HG03045 (cell line): ENCODE results near the gene NME4.
A peak's percentile ranks its signal among the peaks of the same experiment; 100 is the strongest.
"Not testable (repeated sequence)": the region's sequence is repeated elsewhere in the genome, so short reads cannot be mapped to it uniquely, and the experiment has no call there.

Source experiments
- ATAC-seq: cut with Tn5 transposase; IDR thresholded peaks from one replicate; pipeline ENCODE4 v1.9.1; 2021; ENCODE audit warnings: mild to moderate bottlenecking, moderate library complexity; ENCODE audit not compliant: unreplicated experiment

Gene NME4

DNA sequence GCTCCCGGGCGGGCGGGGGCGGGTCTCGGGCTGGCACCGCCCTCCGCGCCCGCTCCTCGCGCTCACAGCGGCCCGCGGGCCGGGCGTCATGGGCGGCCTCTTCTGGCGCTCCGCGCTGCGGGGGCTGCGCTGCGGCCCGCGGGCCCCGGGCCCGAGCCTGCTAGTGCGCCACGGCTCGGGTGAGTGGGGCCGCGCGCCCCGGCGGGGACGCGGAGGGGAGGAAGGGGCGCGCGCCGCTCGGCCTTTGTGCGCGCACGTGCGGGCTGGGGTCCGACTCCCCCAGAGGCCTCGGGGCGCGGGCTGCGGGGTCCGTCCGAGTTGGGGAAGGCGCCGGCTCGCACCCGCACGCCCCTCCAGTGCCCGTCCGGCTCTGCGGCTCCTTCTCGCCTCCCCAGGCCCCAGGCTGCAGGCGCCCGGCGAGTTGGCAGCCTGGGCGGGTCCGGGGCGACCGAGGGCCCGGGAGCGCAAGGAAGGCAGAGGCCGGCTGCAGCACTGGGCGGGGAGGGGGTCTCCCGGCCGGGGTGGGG is at the start of gene NME4:
NME4 (plus strand) TSS at position 65 of the 527 bp plus-strand sequence; CDS start at position 89, 24 bp downstream.
- ATAC-seq: no peak

DNA sequence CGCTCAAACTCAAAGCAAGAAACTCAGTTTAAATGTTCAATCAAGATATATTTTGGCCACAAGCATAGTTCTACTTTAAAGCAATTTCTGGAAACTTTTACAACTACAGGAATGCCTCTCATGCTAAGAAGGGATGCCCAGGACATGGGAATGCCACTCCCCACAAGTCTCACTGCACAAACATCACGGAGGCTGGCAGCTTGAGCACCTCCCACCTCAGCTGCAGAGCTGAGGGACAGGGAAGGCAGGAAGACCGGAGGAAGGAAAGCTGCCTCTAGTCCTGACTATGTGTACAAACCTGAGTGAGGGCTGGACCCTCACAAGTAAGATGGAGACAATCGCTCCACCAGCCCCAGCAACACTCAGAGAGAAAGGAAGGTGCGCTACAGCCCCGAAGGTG is 49.8 kb upstream of the NME4 start:
- ATAC-seq: no peak

- ATAC-seq: not testable (repeated sequence)
Observed at GRCh38 chr16:348495-348894, 48.5 kb upstream of the NME4 start.

DNA sequence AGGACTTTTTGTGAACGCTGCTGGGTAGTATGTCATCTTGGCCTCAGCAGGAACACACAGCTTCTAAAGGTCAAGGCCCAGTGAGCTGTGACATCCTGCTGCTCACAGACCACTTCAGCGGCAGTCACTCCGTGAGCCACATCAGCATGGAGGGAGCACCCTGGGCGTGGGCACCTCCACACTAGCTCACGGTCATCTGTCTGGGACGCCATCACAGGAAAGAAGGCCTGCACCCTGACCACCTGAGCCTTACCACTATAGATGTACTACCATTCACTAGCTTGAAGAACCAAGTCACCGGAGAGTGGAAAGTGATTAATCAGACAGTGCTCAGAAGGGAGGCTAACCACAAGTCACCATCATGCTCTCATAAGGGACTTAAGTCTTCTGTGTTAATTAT is 47.8 kb upstream of the NME4 start:
- ATAC-seq: no peak

DNA sequence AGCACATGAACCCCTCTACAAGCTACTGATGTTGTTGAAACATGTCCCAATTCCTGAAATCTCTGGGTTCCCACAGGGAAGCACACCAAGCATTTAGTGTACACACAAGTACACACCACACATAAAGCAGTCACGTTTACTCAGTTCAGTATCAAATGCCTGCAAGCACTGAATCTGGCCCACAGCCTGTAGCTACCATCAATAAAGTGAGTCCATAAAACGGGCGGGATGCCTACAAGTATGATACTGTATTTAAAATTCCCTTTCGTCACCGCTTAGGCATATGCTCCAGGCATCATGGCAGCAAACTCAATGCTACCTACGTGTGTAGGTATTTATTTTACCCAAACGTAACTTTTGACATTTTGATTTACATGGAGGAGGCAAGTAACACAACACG is 46.8 kb upstream of the NME4 start:
- ATAC-seq: no peak

GRCh38 chr16:351804-352520 is 45.0 kb upstream of the NME4 start:
- peak; percentile 31 for ATAC-seq

DNA sequence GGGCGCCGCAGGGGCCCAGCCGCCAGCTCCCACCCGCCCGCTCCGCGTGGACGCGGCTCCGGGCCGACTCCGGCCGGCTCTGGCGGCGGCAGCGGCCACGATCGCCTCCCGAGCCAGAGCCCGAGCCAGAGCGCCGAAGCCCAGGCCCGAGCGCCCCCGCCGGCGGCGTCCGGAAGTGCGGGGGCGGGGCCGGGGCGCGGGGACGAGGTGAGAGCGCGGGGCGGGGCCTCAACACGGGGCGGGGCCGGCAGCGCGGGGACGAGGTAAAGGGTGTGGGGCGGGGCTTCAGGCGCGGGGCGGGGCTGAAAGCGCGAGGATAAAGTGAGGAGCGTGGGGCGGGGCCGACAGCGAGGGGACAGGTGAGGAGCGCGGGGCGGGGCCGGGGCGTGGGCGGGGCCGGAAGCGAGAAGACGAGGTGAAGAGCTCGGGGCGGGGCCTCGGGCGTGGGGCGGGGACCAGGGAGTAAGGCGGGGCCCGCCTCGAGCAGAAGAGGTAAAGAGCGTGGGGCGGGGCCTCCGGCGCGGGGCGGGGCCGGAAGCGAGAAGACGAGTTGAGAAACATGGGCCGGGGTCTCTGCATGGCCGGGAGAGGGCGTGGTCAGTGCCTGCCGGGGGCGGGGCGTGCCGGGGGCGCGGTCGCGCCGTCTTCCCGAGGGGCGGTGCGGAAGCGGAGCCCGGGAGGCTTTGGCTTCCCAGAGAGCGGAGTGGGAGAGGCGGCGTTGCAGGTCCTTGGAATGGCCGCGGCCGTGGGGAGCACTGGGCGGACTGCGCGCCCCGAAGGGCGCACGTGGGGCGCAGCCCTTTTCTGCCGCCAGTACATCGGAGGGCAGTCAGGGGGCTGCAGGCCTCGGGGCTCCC is 44.2 kb upstream of the NME4 start, which contains the start of gene AXIN1:
AXIN1 (minus strand) TSS at position 177 of the 857 bp plus-strand sequence. CDS start 5,698 bp downstream, outside the sequence.
- ATAC-seq: peak; percentile 58

DNA sequence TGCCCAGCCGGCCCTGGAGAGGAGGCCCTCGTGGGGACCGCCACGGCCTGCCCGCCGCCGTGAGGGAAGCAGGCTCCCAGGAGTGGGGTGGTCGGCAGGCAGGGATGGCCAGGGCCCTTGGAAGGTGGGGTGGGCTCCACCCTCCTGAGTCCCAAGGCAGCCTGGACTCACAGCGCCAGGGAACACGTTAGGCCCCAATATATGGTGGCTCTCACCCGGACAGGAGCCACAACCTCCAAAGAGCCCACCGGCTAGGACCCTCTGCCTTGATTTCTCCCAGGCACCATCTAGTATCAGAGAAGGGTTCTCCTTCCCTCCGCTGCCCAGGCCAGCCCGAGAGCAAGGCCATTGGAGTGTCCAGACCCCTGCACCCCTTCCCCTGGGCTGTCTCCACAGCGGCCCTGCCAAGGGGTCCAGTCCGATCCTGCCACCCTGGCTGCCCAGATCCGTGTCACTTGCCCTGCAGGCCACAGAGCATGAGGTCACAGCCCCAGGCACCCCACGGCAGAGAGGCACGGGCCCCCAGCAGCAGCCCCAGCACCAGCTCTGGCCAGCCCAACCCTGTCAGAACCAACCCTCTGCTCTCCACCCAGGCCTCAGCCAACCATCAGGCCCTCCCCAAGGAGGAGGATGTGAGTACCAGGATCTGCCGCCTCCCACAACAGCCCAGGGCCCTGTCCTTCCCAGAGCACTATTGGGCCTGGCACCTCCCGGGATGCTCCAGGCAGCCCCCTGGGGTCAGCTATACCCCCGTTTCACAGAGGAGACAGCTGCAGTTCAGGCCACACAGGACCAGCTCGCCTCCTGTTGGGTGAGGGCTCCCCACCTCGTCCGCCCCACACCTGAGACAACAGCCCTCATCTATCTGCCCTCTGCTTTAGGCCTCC is 43.4 kb upstream of the NME4 start:
- peak; percentile 8 for ATAC-seq

- ATAC-seq: no peak
Observed at GRCh38 chr16:354291-354881, 42.6 kb upstream of the NME4 start.

GRCh38 chr16:354971-355461 is 42.0 kb upstream of the NME4 start:
- ATAC-seq: no peak

DNA sequence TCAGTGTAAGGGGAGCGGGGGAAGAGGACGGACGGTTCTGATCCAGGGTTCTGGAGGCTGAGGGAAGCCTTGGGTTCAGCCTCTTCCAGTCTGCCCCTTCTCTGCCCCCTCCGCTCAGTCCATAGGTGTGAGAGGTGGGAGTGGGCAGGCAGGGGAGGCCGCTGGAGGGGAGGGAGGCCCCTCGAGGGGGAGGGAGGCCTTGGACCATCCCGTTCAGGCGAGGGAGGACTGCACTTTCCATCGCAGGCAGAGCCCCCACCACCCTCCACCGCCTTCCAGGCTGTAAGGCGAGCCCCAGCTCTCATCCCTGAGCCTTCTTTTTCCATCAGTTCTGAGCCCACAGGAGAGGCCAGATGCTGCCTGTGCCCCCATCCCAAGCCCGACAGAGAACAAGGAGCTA is 40.3 kb upstream of the NME4 start:
- ATAC-seq: no peak

DNA sequence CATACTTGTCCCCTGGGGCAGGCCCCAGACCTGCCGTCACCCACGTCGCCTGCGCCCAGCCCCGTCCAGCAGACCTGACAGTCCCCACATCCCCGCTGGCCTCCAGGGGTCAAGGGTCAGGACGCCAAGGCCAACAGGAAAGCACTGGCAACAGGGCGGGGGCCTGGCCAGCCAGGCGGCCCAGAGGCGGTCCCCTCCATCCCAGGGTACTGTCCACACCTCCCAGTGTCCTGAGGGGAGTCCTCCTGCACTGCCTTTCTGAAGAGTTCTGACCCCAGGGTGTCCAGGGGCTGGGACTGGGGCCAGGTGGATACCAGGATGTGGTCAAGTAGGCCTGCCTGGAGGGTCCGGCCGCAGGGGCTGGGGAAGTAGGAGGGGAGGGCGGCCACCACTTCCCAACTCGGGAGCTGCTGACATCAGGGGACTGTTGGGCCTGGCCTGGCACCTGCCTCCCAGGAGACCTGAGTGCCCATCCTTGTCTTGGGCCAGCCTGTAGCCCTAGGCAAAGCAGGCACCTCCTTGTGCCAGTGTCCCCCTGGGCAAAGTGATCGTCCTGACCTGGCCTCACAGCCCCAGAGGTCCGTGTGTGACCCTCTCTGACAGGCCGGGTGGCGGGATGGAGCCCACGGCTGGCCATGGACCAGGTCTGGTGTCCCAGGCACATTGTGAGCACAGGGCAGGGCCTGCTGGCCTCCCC is 37.8 kb upstream of the NME4 start:
- no peak for ATAC-seq

GRCh38 chr16:359871-360697 is 36.9 kb upstream of the NME4 start:
- no peak for ATAC-seq

DNA sequence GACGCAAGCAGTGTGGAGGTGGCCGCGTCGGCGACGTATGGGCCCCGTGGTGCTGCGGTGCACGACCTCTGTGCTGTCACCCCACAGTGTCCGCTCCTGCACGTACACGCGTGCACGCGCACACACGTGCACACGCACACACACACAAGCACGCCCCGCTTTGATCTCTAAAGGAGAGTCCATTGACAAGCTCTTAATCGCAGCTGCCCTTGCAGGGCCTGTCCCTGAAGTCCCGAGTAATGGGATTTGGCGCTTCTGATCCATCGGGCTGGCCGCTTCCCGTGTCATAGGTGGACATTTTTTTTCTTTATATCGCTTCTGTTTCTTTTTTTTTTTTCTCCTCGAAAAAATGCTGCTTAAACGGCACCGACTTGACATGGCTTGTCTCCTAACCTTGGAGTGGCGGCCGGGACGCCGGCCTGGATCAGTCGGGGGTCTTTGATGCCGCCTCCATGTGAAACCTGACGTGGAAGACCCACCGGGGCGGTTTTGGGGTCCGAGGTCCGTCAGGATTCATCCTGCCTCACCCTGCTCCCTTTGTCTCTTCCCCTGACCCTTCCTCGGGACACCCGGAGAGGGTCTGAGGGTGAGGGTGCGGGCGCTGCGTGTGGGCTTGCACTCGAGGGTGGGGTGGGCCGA is 36.2 kb upstream of the NME4 start:
- ATAC-seq: no peak

DNA sequence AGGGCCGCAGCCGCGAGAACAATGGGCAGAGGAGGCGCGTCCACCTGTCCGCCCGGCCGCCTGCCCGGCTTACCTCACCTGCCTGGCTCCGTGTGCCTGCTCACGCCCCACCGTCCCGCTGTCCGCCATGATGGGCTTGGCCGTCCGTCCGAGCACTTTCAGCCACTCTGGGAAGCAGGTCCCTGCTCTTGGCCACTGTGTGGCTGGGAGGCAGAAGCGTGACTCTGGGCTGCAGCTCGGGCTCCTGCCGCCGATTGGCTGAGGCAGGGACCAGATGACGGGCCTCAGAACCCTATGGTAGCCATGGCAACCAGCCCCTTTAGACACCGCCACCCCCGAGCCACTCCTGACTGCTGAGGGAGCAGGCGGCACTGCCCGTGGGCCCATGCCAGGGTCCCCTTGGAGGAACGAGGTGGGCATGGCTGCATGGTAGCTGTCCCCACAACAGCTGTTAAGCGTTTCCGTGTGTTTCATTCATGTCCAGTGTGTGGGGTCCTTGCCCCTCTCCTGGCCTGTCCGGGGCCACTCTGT is 35.6 kb upstream of the NME4 start:
- no peak for ATAC-seq

DNA sequence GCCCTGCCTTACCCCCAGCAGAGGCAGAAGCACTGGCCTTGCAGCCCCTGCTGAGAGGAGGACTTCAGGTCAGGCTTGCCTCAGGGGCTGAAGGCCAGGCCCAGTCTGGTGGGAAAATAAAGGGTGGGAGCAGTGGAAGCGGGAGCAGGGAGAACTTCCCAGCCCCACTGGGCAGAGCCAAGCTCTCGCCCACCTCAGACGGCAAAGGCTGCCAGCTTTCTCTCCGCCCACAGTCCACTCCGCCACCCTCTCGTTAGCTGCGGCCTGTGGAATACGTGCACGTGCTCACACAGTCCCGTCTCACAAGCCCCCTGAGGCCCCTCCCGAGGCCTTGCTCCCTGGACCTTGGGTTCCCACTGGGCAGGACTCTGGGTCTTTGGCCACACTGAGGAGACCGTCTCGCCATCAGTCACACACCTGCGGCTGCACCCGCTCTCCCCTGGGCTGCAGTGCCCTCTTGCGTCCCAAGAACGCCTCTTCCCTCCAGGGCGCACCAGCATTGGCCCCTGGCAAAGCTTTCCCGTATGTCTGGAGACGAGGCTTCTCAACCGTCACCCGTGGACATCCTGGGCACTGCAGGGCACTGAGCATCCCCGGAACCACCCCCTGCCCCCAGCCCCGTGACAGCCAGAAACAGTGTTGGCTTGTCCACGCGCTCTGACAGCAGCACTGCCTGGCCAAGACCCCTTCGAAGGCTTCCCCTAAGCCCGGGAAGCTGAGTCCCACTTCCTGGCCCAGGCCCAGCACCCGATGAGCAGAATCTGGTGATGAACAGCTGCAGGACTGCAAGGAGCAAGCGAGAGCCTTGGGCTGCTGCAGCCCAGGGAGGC is 34.9 kb upstream of the NME4 start:
- ATAC-seq: peak; percentile 52

DNA sequence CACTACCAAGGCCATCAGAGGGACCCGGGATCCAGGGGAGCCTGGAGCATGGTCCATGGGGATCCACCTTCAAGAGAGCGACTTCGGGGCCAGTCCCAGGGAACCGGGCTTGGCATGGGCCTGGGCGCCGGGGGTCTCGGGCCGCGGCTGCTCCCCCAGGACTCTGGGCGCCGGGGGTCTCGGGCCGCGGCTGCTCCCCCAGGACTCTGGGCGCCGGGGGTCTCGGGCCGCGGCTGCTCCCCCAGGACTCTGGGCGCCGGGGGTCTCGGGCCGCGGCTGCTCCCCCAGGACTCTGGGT is 34.3 kb upstream of the NME4 start:
- ATAC-seq: not testable (repeated sequence)
